ENCODE measurements around the gene KCNA2. TPM values are rescaled to one million over a fixed set of nuclear protein-coding genes. Genes with fewer than 3 reads are reported as not detected.

KCNA2 gene
- total RNA-seq, 1 donor from 2014 or later = 1.2 TPM

GRCh38 chr1:110565565-110565964 is 40.6 kb downstream of the KCNA2 start:
- ATAC-seq = no peak

GRCh38 chr1:110563089-110563488 is 43.1 kb downstream of the KCNA2 start:
- ATAC-seq = no peak

GRCh38 chr1:110561596-110561995 is 44.6 kb downstream of the KCNA2 start:
- ATAC-seq = no peak

GRCh38 chr1:110559157-110559556 is 47.0 kb downstream of the KCNA2 start:
- no peak for ATAC-seq

- no peak for ATAC-seq
These were observed 48.7 kb downstream of the KCNA2 start for GRCh38 chr1:110557481-110557880.

- no peak for ATAC-seq
These were observed 49.7 kb downstream of the KCNA2 start for GRCh38 chr1:110556471-110556807.

GRCh38 chr1:110555807-110556470 is 50.2 kb downstream of the KCNA2 start:
- ATAC-seq = no peak

GRCh38 chr1:110554871-110555801 is 51.0 kb downstream of the KCNA2 start:
- ATAC-seq = peak; percentile 75

- no peak for ATAC-seq
These were observed 54.8 kb downstream of the KCNA2 start for GRCh38 chr1:110551278-110551809.

- no peak for ATAC-seq
These were observed 56.3 kb downstream of the KCNA2 start for GRCh38 chr1:110549831-110550230.

GRCh38 chr1:110548381-110548780 is 57.8 kb downstream of the KCNA2 start:
- ATAC-seq = no peak

- no peak for ATAC-seq
These were observed 59.1 kb downstream of the KCNA2 start for GRCh38 chr1:110547017-110547416.

GRCh38 chr1:110545492-110545891 is 60.7 kb downstream of the KCNA2 start:
- ATAC-seq = no peak

GRCh38 chr1:110544753-110545152 is 61.4 kb downstream of the KCNA2 start:
- ATAC-seq = no peak

Other genes starting within 250 kb of the KCNA2 start
- 0.44 TPM for gene SLC16A4, start 215.3 kb downstream of the KCNA2 start, total RNA-seq
- gene LAMTOR5, start 198.7 kb downstream of the KCNA2 start, total RNA-seq = 102 TPM
- 0.20 TPM for gene PROK1, start 155.2 kb downstream of the KCNA2 start, total RNA-seq
- gene KCNA10, start 87.2 kb downstream of the KCNA2 start, total RNA-seq = not detected
- 0.28 TPM for gene KCNA3, start 68.6 kb upstream of the KCNA2 start, total RNA-seq